Uterus (tissue), 2 donors: Measurements from ENCODE around the gene ABL1.

Experiments
- POLR2A ChIP-seq, 2 donors: fragments of 450-650 bp; IDR thresholded peaks; one replicate each; pipeline ENCODE4 v1.6.1; 2016; ENCODE audit warnings: antibody characterized with exemption in 2 of 2, mild to moderate bottlenecking in 1 of 2, moderate library complexity in 1 of 2
- TF ChIP-seq, protein P1 (sequence below), 4 experiments: fragments of 200-600 bp in 2 of 4; fragments of 450-650 bp in 2 of 4; sonication (generic) in 2 of 4; IDR thresholded peaks; one replicate each; pipeline ENCODE4 v1.5.1; 2016 to 2019; ENCODE audit warnings: antibody characterized with exemption in 4 of 4, mild to moderate bottlenecking in 2 of 4, moderate library complexity in 1 of 4

DNA sequence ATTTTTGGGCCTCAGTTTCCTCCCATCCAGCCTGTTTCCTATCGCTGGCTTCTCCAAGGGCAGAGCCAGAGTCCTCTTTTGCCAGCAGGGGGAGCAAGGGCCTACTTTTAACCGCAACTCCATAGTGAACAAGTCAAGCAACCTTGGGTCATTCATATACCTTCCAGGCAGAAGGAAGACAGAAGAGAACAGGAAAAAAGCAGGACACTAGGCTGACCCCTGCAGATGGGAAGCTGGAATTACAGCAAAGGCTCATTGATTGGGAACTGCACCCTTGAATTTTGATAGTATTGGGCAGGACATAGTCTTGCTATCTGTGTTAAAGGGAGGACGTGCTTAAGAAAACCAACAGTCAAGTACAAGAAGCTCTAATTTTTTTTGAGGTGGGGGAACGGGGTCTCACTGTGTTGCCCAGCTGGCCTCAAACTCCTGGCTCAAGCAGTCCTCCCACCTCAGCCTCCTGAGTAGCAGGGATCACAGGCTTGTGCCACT, 31.5 kb downstream of the ABL1 start:
- TF ChIP-seq, protein P1, sequence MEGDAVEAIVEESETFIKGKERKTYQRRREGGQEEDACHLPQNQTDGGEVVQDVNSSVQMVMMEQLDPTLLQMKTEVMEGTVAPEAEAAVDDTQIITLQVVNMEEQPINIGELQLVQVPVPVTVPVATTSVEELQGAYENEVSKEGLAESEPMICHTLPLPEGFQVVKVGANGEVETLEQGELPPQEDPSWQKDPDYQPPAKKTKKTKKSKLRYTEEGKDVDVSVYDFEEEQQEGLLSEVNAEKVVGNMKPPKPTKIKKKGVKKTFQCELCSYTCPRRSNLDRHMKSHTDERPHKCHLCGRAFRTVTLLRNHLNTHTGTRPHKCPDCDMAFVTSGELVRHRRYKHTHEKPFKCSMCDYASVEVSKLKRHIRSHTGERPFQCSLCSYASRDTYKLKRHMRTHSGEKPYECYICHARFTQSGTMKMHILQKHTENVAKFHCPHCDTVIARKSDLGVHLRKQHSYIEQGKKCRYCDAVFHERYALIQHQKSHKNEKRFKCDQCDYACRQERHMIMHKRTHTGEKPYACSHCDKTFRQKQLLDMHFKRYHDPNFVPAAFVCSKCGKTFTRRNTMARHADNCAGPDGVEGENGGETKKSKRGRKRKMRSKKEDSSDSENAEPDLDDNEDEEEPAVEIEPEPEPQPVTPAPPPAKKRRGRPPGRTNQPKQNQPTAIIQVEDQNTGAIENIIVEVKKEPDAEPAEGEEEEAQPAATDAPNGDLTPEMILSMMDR (IDR thresholded peaks at IDR 0.05): peak; percentile 60 to 78 (median 72)
- no peak for TF ChIP-seq POLR2A (IDR thresholded peaks at IDR 0.05)
